Measurements from ENCODE around the gene EXOSC2.
A peak's percentile ranks its signal among the peaks of the same experiment; 100 is the strongest.
"Not testable (repeated sequence)": the region's sequence is repeated elsewhere in the genome, so short reads cannot be mapped to it uniquely, and the experiment has no call there.

EXOSC2 gene

GRCh38 chr9:130668196-130668595 is 25.4 kb upstream of the EXOSC2 start:
- no peak for DNase-seq (ENCODE audit: low read depth)

DNA sequence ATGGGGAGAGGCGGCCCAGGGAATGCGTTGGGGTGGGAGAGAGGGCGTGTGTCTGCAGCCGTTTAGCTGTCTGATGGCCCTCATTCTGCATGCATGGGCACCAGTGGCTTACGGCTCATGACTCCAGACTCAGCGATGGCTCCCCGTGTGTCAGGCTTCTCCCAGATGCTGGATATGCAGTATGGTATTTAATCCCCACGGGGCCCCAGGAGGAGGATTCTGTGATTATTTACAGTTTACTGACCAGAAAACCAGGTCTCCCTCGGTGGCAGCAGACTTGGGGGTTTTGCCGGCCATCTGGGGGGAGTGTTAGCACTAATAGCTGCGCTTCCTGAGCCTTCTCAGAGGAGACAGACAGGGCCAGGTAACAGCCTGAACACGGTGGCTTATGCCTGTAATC is 24.9 kb upstream of the EXOSC2 start:
- no peak for DNase-seq (ENCODE audit: low read depth)

DNA sequence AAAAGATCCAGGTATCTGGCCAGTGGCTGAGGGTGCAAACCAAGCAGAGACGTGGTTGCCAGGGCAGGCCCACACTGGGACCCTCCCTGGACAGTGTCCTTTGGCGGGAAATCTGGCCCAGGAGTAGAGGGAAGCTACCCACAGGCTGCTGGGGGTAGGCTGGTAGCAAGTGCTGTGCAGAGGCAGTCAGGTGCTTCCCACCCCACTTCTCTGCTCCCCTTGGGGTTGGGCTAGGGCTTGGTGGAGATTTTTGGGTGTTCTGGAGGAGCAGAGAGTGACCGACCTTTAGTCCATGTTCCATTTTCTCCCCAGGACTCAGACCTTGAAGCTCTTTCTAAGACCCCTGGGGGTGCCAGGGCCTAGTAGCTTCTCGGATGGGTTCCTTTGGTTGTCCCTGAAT is 23.6 kb upstream of the EXOSC2 start:
- no peak for DNase-seq (ENCODE audit: low read depth)

- no peak for DNase-seq (ENCODE audit: low read depth)
Measured at GRCh38 chr9:130670644-130671043, 22.9 kb upstream of the EXOSC2 start.

DNA sequence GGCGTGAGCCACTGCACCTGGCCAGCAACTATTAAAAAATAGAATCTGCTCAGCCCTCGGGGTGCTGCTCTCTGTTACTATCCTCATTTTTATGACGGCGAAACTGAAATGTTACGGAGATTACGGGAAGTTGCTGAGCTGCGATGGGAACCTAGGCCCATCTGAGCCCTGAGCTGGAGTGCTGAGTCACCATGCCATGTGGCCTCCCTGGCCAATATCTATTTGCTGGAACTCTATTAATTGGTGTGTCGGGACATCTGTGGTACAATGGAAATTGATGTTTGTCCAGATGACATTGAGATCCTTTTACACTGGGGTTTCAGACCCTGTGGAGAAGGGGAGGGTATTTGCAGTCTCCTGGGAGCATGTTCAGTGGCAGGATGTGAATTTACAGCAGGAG is 21.1 kb upstream of the EXOSC2 start:
- no peak for DNase-seq (ENCODE audit: low read depth)

GRCh38 chr9:130672933-130673615 is 20.5 kb upstream of the EXOSC2 start:
- DNase-seq (ENCODE audit: low read depth), result no peak

- DNase-seq (ENCODE audit: low read depth), result no peak
Measured at GRCh38 chr9:130675396-130675795, 18.2 kb upstream of the EXOSC2 start.

- DNase-seq (ENCODE audit: low read depth), result no peak
Measured at GRCh38 chr9:130677252-130677651, 16.3 kb upstream of the EXOSC2 start.

DNA sequence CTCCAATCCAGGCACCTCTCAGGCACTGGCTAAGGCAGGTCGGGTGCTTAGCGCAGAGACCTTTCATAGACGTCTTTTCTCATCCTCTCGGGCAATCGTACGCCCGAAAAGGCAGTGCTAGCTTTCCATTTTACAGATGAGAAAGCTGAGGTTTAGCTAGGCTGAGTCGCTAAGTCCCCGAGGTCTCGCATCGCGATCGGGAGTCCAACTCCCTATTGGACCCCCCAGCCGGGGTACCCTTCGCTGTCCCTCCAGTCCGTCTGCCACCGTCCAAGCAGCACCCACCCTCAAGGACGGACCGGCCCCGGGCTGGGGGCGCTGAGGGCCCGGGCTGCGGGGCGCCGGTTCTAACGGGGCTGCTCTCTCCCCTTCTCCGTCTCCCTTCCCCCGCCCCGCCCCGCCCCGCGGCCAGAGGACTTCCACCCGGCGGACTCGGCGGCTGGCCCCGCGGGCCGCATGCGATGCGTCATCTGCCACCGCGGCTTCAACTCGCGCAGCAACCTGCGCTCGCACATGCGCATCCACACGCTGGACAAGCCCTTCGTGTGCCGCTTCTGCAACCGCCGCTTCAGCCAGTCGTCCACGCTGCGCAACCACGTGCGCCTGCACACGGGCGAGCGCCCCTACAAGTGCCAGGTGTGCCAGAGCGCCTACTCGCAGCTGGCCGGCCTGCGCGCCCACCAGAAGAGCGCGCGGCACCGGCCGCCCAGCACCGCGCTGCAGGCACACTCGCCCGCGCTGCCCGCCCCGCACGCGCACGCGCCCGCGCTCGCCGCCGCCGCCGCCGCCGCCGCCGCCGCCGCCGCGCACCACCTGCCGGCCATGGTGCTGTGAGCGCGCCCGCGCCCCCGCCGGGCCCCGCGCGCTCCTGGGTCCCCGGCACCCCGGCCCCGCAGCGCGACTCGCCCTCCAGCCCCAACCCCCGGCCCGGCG is 12.5 kb upstream of the EXOSC2 start:
- peak; percentile 30 for DNase-seq (ENCODE audit: low read depth)

DNA sequence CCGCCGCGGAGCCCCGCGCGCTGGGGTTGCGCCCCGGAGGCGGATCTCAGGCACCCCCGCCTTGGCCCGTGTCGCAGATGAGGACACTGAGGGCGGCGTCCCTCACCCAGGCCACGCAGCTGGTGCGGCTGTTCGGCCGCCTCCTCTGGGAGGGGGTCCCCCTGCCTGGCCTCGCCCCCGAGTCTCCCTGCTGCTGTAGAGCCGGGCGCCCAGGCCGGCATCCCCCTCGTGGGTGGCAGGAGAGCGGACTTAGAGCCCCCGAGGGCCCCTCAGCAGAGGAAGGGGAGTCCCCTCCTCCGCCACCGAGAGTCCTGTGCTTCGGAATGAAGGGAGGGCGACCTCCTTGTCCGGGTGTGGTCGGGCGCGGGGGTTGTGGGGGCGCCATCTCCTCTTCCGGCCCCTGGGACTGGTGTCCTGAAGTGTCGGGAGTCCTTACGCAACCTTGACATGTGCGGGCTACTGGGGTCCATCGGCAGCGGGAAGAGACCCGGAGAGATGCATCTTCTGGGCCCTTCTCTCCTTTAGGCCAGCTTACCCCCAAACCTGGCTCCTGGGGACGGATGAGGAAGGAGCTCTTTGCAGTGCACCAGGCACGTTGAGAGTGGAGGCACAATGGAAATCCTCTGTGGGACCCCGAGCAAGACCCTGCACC is 11.7 kb upstream of the EXOSC2 start:
- no peak for DNase-seq (ENCODE audit: low read depth)

GRCh38 chr9:130682421-130683121 is 11.0 kb upstream of the EXOSC2 start:
- DNase-seq (ENCODE audit: low read depth), result no peak

DNA sequence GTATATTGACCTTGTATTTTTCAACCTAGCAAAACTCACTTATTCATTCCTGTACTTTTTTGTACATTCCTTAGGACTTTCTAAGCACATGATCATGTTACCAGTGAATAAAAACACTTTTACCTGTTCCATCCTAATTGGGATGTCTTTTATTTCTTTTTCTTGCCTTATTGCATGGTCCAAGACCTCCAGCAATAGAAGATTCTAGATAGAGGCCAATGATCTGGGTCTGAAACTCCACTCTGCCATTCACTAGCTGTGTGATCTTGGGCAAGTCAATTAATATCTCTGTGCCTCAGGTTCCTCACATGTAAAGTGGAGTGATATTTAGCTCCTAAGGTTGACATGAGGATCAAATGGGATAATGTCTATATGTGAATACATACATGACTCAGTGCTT is 8.5 kb upstream of the EXOSC2 start:
- no peak for DNase-seq (ENCODE audit: low read depth)

GRCh38 chr9:130685945-130686344 is 7.6 kb upstream of the EXOSC2 start:
- not testable (repeated sequence) for DNase-seq (ENCODE audit: low read depth)

- no peak for DNase-seq (ENCODE audit: low read depth)
Measured at GRCh38 chr9:130687615-130688014, 6.0 kb upstream of the EXOSC2 start.

- DNase-seq (ENCODE audit: low read depth), result no peak
Measured at GRCh38 chr9:130688072-130688471, 5.5 kb upstream of the EXOSC2 start.

GRCh38 chr9:130689572-130689936 is 4.0 kb upstream of the EXOSC2 start:
- no peak for DNase-seq (ENCODE audit: low read depth)

DNA sequence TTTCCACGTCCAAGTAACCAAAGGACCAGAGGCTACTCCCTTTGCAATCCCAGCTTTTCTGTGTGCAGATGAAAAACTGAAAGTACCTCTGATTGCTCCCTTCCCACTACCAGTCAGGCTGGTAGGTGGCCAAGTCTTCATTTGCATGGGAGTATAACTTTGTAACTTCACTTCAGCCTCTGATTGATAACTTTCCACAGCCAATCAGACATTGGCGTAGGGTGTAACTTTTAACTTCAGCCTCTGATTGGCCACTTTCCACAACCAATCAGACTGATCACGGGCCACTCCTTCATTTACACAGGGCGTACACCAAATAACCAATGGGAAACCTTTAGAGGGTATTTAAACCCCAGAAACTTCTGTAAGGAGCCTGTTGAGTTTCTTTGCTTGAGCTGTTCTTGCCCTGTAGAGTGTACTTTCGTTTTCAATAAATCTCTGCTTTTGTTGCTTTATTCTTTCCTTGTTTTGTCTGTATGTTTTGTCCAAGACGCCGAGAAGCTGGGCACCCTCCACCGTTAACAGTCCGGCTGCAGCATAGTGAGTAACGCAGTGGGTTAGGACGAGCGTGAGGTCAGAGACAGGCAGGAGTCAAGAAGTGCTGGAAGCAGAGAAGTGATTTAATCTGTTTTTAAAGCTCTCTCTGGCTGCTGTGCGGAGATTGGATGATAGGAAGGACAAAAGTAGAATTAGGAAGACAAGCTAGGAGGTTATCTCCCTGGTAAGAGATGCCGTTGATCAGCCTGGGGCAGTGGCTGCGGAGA is 3.5 kb upstream of the EXOSC2 start:
- DNase-seq (ENCODE audit: low read depth), result no peak

- no peak for DNase-seq (ENCODE audit: low read depth)
Measured at GRCh38 chr9:130692321-130692720, 1.3 kb upstream of the EXOSC2 start.

GRCh38 chr9:130693101-130693425 is 517 bp upstream of the EXOSC2 start:
- no peak for DNase-seq (ENCODE audit: low read depth)

- DNase-seq (ENCODE audit: low read depth), result no peak
Measured at GRCh38 chr9:130694205-130694604, 625 bp downstream of the EXOSC2 start.

GRCh38 chr9:130696139-130696650 is 2.6 kb downstream of the EXOSC2 start:
- DNase-seq (ENCODE audit: low read depth), result no peak

DNA sequence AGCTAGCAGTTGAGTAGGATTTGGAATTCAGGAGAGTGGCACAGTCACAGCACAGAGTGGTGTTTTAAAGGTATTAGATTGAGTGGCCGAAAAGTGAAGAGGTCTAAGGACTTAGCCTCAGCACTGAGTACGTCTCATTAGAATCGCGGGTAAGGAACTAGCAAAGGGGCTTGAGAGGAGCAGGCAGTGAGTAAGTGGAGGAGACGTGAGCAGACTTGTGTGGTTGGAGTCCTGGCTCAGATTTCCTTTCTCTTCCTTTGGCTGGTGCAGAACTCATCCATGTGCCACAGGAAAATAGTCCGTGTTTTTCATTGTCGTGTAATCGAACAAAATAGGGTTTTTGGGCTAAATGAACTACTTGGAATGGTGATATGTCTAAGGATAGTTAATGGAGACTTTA is 3.4 kb downstream of the EXOSC2 start:
- DNase-seq (ENCODE audit: low read depth), result no peak
